Activated CD4-positive, alpha-beta T cell treated with anti-CD3 and anti-CD28 coated beads, Interleukin-2, amount 50 U/mL, for 1 hour (primary cell): ENCODE measurements around the gene KRTAP5-5.
"Not testable (repeated sequence)": the region's sequence is repeated elsewhere in the genome, so short reads cannot be mapped to it uniquely, and the experiment has no call there.

Source experiments
- DNase-seq: peaks from one replicate; pipeline ENCODE4 v3.0.0-alpha.2; 2020

Gene KRTAP5-5

GRCh38 chr11:1629326-1630185 is at the start of gene KRTAP5-5:
TSS of gene KRTAP5-5 (plus strand) at chr11:1629775. CDS start at chr11:1629841, 66 bp downstream.
- DNase-seq = no peak

- DNase-seq = no peak
Observed at GRCh38 chr11:1581976-1582375, 47.6 kb upstream of the KRTAP5-5 start.

GRCh38 chr11:1582909-1583308 is 46.7 kb upstream of the KRTAP5-5 start:
- DNase-seq = not testable (repeated sequence)

GRCh38 chr11:1584661-1585370 is 44.8 kb upstream of the KRTAP5-5 start, which contains the start of gene KRTAP5-1:
TSS of gene KRTAP5-1 (minus strand) at chr11:1585283. CDS start at chr11:1585249, 34 bp downstream.
- DNase-seq = not testable (repeated sequence)

- no peak for DNase-seq
Observed at GRCh38 chr11:1586699-1587098, 42.9 kb upstream of the KRTAP5-5 start.

GRCh38 chr11:1589191-1589963 is 40.2 kb upstream of the KRTAP5-5 start:
- DNase-seq = not testable (repeated sequence)

- DNase-seq = no peak
Observed at GRCh38 chr11:1589996-1590395, 39.6 kb upstream of the KRTAP5-5 start.

- DNase-seq = no peak
Observed at GRCh38 chr11:1592628-1593027, 36.9 kb upstream of the KRTAP5-5 start.

GRCh38 chr11:1595994-1596575 is 33.5 kb upstream of the KRTAP5-5 start:
- not testable (repeated sequence) for DNase-seq

GRCh38 chr11:1596576-1597121 is 32.9 kb upstream of the KRTAP5-5 start:
- DNase-seq = not testable (repeated sequence)

GRCh38 chr11:1597331-1597993 is 32.1 kb upstream of the KRTAP5-5 start:
- no peak for DNase-seq

- DNase-seq = no peak
Observed at GRCh38 chr11:1597994-1598380, 31.6 kb upstream of the KRTAP5-5 start, which contains the start of gene KRTAP5-2. TSS of gene KRTAP5-2 (minus strand) at chr11:1598294. CDS start at chr11:1598250, 44 bp downstream.

- not testable (repeated sequence) for DNase-seq
Observed at GRCh38 chr11:1598406-1598805, 31.2 kb upstream of the KRTAP5-5 start.

GRCh38 chr11:1598816-1599215 is 30.8 kb upstream of the KRTAP5-5 start:
- DNase-seq = no peak

- no peak for DNase-seq
Observed at GRCh38 chr11:1600626-1601025, 28.9 kb upstream of the KRTAP5-5 start.

- DNase-seq = not testable (repeated sequence)
Observed at GRCh38 chr11:1601663-1602062, 27.9 kb upstream of the KRTAP5-5 start.

- DNase-seq = no peak
Observed at GRCh38 chr11:1603629-1604028, 25.9 kb upstream of the KRTAP5-5 start.

- no peak for DNase-seq
Observed at GRCh38 chr11:1604181-1604580, 25.4 kb upstream of the KRTAP5-5 start.

GRCh38 chr11:1604711-1605110 is 24.9 kb upstream of the KRTAP5-5 start:
- DNase-seq = no peak

GRCh38 chr11:1605923-1606322 is 23.7 kb upstream of the KRTAP5-5 start:
- DNase-seq = not testable (repeated sequence)

GRCh38 chr11:1607156-1607845 is 22.3 kb upstream of the KRTAP5-5 start:
- not testable (repeated sequence) for DNase-seq
